ENCODE results near the gene ZNF365.
A peak's percentile ranks its signal among the peaks of the same experiment; 100 is the strongest.

Gene ZNF365

DNA sequence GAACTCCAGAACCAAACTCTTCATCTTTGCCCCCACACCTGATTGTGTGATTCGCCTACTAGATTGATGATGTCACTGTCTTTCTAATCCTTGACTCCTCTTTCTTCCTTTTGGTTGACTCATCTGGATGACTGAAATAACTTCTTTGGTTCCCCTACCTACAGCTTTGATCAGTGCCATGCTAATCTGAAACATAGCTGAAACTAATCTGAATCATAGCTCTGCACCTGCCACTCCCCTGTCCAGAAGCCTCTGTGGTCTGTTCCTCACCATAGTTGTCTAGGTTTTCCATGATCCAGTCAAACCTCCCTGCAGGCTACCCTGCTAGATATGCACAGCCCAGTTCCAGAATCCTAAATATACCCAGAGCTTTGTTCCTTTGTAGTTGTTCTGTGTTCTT, 51.9 kb downstream of the ZNF365 start:
- no peak for DNase-seq

DNA sequence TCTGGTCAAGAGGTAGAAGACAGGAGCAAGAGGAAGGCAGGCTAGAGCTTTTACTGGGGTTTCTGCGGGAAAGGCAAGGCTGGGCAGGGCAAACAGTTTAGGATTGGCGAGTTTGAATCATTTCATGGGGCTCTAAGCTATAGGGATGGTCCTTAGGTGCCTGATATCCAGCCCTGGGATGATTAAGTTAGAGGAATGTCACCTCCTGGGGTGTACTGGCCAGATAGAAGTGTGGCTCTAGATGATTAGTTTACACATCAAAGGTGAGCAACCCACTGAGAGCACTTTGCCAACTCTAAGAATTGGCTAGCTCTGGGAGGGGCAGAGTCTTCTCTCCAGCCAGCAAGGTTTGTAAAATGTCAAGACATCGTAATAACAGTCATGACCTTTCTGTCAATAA, 52.4 kb downstream of the ZNF365 start:
- no peak for DNase-seq

DNA sequence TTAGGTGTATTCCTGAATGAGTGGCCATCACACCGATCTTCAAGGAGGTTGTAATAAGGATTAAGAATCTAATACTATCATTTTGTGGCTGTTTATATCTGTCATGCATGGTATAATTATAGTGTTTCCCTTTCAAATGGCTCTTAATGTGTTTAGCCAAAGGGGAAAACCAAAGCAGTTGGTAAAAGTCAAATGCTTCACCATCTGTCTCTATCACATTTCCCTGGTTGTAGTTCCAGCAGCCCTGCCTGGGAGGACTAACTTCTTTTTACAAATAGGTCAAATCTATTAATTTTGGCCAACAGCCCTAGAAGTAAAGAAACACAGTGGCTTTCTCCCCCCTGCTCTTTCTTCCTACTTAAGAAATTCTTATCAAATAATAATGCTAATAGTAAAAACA, 56.7 kb downstream of the ZNF365 start:
- DNase-seq: no peak

DNA sequence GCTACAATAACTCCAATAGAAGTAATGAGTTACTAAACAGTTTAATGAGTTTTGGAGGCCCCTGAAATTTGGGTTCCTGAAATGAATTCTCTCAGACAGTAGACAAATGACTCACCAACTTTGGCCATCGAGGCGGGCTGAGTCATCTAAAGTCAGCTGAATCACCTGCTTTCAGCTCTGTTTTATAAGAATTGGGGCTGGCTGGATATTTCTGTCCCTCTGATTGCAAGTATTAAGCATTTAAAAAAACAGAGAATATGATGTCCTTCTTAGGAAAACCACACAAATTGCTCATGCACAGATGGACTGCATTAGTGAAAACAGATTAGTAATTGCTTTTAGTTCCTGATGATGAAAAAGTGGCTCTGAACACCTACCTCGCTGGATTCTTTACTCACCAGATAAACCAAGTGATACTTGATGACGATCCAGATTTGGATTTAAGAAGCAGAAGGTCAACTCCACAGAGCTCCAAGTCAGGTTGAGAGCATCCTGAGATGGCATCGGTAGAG, 59.1 kb downstream of the ZNF365 start:
- no peak for DNase-seq

DNA sequence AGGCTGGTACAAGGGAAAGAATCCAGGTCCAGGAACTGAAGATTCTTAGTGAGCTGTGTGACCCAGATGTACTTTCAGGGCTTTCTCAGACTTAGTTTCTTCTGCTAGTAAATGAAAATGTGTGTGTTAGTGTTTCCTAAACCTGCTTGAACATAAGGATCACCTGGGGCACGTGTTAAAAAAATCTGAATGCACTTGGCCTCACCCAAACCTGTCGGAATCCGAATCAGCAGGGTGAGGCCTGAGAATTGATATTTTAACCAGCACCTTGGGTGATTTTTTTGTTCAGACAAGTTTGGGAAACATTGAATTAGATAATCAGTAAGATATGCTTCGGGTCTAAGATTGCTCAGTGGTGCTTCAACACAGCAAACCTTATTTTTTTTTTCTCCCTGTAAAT, 59.7 kb downstream of the ZNF365 start:
- DNase-seq: no peak

DNA sequence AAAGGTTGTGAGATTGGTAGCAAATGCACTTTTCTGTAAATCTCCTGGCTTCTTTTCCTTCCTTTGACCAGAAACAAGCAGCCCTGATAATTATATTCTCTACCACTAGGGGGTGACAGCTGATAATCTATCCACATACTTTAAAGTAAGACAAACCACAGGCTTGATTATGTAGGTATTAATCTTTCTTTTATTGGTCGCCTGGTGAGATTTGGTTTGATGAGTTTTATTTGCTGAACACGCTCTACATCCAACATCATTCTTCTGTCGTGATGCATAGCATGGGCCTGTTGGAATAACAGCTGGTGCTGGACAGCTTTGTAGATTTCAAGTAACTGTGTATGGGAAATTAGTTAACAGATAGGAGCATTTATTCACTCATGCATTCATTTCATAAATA, 63.5 kb downstream of the ZNF365 start:
- peak; percentile 51 for DNase-seq

DNA sequence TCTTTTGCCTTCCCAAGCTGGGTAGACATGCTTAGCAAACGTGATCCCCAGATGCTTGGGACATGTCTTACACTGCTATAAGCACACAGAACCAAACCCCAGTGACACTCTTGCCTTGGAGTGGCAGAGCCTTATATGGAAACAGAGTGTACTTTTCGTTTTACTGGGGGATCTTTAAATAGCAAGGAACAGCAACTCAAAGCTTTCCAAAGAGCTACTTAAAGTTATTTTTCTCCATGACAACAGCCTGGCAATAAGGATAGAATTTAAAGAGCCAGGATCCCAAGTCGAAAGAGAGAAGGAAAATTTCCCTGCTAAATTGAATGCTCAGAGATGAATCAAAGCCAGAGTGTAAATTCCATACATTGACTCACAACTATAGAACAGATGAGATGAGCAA, 67.8 kb downstream of the ZNF365 start:
- no peak for DNase-seq

DNA sequence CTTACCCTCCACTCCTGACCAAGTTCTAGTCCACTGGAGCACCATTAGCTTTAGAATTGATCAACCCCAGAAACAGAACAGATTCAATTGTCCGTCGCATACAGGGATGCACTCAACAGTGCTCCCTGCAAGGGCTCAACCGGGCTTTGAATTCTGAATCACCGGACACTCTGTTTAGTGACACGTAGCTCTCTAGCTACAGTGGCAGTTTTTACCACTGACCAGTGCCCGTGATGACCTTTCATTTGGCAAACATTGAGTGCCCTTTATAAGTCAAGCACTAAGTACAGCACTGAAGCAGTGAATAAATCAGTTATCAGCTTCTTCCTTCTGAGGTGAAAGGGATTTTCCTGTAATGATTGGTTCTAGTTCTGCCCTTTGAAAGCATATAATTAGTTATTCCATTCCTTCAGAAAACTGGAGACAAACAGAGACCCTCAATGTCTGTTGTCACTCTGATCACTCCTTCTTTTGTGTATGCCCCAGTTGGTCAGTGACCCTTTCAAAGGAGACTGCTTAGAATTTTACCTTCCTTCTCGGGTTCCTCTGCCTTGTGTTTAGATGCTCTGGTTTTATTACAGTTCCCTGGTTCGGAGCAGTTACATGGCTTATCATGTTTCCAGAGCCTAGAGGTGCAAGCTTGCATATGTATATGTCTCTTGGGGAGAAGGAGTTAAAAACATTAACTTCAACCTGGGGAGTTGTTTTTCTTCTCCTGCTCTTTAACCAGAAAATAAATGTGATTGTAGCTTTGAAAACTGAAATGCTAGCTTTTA, 68.9 kb downstream of the ZNF365 start:
- DNase-seq: no peak

DNA sequence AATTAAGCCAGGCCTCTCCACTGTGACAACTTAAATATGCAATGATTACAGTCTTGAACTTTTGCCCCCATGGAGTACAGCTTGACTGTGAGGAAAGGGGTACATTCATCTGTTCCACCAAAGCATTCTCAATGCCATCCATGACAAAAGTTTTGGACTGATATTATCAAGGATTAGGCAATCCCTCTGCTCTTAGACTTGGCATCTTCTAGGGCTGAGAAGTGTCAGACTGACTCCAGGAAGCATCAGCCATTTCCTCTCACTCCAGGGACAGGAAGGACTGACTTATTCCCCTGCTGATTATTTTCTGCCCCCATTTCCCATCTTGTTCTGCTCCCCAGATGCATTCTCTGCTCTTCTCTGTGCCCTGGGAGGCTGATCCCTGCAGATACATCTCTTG, 69.7 kb downstream of the ZNF365 start:
- DNase-seq: no peak

DNA sequence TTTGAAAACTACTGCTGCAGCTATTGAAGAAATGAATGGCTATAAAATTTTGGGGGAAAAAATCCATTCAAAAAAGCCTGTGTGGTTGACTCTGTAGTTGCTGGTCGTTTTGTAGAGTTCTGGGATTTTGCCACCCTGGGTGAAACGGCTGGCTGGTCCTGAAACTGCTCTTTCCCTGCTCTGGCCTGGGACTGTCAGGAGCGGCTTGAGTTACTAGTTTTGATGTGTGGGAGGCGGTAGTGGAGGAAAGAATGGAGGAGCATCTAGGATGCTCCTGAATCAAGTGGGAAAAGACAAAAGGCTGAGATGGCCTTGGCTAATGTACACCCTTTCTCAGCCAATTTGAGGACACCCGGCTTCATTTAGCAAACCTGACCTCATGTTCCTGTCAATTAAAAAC, 72.5 kb downstream of the ZNF365 start:
- no peak for DNase-seq

DNA sequence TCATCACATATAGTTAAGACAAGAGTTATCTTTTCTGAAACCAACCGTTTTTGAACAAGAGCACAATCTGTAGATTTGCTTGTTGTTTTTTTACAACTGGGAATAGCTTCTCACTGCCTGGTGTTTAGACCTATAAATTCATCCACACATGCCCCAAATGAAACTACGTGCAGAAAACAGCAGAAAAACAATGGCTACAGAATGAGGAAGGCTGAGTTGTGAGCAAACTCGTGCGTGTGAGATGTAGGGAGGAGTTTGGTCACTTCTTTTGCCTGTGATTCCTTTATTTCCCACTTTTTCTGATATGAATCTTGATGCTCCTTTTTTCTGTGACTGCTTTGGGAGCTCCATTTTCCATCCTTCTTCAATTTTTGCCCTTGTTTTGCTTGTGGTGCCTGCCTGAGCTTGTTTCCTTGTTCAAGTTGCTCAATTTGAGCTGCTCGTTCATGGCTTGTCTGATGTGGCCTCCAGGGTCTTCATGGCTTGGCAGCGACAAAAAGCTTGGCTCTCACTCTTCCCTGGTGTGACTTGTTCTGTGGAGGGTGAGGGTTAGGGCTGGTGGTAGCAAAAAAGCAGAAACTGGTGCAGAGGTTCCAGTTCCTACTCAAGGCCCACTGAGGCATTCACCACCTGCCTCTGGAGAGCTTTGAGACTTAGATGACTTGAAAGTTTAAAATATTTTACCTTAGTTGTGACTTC, 76.9 kb downstream of the ZNF365 start:
- DNase-seq: no peak

DNA sequence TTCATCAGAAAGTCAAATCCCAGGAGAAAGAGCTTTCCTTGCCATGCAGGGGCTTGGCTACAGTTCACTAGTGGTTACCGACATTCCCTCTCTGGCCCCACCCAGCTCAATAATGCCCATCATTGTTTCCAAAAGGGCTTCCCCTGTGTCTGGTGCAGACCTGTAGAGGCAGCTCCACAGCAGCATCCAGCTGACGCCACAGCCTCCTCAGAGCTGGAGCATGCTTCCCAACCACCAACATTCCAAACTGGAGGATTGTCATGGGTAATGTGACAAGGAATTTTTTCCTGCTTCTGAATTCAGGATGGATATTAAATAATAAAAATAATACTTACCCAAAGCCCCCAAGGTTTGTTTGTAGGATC, 77.4 kb downstream of the ZNF365 start:
- no peak for DNase-seq
